CD4-positive, alpha-beta T cell treated with Interleukin-1 beta for 1 hour (primary cell): Measurements from ENCODE around the gene GABBR2.

Source experiments
- DNase-seq, 2 donors: peaks; one replicate each; pipeline ENCODE4 v3.0.0-alpha.2; 2020 to 2022

GABBR2 gene

DNA sequence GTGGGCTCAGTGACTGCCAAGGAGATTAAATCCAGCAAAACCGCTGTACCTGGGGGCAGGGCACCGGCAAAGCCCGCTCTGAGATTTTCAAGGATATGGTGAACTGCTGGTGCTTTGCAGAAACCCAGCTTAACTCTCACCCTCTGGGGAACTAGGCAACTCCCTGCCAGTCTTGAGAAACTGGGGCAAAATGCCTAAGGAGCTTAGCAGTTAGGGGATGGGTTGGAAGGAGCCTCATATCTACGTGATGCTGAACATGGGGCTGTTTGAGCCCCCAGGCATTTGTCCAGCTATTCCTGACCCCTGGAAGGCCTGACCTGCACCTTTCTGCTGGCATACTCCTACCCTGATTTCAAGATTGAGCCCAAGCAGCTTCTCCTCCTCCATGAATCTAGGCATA is 344.6 kb downstream of the GABBR2 start:
- DNase-seq, result no peak

DNA sequence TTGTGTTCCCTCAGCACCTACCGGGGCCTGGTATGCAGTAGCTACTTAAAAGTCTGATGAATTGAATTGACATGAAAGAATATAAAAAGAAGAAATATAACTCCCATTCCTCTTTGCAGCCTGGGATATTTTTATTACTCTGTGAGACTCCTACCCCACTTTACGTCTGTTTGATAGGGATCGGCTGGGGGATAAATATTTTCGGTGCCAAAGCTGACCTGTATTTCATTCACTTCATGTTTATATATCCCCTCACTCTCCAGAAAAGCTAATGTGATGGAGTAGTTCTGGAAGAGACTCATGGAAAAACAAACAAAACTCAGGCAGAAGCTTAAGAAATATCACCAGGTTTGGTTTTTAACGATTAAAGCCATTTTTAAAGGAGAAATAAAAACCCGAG is 345.1 kb downstream of the GABBR2 start:
- DNase-seq, result no peak

DNA sequence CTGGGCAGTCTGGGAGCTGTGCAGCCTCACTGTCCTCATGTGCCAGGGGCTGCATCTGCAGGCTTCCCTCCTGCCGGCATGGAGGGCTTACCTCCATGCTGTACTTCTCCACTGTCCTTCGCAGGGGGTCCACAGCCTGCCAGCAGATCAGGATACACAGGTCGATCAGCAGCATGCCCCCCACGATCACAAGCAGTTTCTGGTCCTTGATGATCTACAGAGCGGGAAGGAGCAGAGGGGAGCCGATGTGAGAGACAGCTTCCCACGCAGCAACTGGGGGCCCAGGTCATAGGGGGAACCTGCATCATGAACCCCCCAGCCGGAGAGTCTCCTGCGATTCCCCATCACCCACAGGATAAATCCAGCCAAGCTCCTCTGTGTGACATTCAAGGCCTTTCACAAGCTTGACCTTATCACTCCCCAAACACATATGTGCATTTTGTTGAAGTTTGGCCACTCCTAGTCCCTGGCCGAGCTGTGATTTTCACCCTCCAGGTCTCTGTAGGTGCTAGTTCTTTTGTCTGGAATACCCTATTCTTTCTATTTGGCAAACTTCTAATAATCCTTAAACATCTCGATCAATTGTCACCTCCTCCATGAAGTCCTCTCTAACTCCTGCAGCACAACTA is 346.0 kb downstream of the GABBR2 start:
- DNase-seq, result no peak

DNA sequence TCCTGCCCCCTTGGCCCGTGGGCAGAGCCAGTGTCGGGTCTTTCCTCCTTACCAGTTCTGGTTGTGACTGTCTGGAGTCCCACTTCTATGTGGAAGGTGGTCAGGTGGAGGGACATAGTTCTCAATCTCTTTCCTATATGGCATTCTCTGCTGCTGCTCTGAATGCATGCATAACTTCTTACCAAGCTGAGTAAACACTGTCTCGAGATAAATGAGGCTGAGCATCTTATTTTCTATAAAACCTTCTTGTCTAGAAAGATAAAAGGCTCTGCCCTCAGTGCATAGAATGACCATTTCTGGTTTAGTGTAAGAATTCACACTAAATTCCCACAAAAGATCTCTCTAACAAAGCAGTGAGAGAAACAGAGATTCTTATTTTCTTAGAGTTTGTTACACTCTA is 347.1 kb downstream of the GABBR2 start:
- no peak for DNase-seq

DNA sequence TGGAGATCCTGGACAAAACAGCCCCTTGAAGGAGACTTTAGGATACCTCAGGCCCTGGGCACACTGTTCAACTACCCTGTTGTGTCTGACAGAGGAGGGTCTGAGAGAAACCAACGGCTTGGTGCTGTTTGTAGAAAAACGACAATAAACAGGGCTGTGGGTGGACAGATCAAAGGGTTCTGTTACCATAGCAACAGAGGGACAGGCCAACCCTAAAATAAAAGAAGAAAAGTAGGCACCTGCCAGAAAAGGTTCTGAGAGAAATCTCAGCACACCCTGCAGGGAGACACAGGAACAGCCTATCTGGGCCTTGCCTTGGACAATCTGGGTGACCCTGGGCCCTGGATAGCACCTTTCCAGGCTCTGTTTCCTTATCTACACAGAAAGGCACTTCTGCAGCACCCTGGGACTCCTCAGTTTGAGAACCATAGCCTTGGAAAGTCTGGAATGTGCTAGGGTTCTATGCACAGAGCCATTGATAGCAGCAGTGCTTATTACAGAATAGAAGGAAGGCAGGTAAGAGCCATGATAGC is 348.5 kb downstream of the GABBR2 start:
- DNase-seq, result no peak

DNA sequence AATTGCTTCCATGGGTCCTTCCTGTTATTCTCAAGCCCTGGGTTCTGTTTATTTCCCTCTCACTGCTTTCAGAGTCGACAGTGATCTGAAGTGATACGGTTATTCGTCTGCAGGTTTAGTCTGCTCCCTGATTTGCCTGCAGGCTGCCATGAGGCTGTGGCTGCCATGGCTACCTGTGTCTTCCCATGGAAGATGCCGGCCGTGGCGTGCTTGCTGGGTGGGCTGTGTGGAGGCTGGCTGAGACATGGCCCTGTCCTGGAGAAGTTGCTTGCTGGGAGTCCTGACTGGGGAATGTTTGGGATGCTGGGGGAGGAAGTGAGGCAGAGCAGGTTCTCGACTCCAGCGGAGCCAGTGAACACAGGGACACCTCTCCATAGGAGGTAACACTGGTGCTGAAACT is 349.2 kb downstream of the GABBR2 start:
- DNase-seq, result no peak

DNA sequence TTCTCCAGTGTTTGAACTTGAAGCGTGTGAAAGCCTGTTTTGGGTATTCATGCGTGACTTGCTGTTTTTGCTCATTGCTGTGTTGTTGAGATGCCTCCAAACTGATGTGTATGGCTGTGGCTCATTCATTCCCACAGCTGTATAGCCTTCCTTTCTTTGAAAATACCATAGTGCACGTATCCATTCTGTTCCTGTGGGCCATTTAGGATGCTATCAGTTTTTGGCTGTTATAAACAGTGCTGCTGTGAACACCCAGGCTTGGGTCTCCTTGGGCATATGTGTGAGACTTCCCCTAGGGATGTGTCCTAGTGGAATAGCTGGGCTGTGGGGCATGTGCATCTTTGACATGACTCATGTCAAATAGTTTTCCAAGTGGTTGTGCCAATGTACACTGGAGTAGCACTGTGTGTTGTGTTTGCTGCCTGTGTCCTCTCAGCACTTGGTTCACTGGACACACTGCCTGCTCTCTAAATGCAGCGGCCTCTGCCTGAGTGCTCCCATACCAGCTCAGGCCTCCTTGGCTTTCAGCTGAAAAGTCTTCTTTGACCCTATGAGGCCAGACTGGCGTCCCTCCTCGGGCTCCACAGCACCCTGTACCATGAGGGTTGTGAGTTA is 350.7 kb downstream of the GABBR2 start:
- DNase-seq, result no peak

DNA sequence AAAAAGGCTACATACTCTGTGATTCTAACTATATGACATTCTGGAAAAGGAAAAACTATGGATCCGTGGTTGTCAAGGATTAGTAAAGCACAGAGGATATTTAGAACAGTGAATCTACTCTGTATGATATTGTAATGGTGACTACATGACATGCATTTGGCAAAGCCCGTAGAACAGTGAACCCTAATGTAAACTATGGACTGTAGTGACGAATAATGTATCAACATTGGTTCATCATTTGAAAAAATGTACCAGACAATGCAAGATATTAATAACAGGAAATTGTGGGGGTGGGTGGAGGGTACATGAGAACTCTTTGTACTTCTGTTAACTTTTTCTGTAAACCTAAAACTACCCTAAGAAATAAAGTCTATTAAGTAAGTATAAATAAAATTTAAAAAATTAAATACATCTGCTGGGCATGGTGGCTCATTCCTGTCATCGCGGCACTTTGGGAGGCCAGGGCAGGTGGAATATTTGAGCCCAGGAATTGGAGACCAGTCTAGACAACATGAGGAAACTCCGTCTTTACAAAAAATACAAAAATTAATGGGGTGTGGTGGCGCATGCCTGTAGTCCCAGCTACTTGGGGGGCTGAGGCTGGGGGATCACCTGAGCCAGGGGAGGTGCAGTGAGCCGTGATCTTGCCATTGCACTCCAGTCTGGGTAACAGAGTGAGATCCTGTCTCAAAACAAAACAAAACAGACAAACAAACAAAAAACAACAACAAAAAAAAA is 351.6 kb downstream of the GABBR2 start:
- DNase-seq, result no peak

DNA sequence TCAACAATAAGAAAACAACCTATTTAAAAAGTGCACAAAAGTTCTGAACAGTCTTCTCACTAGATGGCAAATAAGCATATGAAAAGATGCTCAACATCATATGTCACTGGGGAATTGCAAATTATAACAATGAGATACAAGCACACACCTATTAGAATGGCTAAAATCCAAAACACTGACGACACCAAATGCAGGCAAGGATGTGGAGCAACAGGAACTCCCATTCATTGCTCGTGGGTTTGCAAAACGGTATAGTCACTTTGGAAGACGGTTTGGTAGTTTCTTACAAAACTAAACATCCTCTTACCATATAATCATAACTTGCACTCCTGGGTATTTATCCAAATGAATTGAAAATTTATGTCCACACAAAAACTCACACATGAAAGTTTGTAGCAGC is 352.4 kb downstream of the GABBR2 start:
- DNase-seq, result no peak

DNA sequence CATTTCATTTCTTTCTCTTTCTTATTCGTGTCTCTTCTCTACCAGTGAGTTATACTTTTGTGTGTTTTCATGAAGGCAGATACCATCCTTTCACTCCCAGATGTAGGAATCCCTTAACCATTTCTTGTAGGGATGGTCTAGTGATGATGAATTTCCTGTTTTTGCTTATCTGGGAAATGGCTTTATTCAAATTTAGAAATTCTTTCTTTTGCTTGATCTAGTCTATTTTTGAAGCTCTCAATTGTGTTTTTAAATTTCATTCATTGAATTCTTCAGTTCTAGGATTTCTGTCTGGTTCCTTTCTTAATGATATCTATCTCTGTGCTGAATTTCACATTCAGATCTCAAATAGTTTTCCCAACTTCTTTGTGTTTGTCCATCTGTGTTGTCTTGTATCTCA is 357.4 kb downstream of the GABBR2 start:
- DNase-seq, result no peak

DNA sequence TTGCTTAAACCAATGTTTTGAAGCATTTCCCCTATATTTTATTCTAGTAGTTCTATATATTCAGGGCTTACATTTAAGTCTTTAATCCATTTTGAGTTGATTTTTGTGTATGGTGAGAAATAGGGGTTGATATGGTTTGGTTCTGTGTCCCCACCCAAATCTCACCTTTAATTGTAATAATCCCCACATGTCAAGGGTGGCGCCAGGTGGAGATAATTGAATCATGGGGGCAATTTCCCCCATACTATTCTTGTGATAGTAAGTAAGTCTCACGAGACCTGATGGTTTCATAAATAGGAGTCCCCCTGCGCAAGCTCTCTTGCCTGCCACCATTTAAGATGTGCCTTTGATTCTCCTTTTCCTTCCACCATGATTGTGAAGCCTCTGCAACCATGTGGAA is 361.1 kb downstream of the GABBR2 start:
- no peak for DNase-seq

DNA sequence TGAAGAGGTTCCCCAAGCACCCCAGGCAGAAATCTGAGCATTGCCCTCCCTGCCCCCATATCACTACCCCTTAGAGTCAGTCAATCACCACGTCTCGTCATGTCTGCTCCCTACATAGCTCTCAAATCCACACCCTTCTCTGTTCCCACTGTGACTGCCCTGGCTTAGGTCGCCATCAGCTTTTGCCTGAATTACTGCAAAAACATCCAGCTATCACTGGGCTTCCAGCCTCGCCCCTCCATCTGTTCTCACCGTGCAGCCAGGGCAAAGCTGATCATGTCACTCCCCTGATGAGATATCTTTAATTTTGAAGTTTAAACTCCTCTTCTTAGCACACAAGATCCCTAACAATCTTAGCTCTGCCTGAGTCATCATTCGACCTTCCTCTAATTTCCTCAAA is 363.7 kb downstream of the GABBR2 start:
- no peak for DNase-seq

DNA sequence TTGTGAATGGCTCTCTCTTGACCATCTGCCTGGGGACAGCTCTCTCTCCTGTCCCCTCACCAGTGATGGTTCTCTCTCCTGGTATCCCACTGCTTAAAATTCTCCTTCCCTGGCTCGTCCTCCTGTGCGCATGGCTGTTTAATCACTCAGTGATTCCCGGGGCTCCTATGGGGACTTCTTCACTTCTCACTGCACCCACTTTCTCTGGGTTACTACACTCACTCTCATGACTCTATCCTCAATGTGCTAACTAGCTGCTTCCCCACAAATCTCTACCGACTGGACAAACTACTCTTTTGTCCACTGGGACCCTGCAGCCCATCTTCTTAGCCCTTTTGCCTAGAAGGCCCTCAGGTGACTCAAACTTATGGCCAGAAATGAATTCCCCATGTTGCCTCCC is 364.2 kb downstream of the GABBR2 start:
- DNase-seq, result no peak

DNA sequence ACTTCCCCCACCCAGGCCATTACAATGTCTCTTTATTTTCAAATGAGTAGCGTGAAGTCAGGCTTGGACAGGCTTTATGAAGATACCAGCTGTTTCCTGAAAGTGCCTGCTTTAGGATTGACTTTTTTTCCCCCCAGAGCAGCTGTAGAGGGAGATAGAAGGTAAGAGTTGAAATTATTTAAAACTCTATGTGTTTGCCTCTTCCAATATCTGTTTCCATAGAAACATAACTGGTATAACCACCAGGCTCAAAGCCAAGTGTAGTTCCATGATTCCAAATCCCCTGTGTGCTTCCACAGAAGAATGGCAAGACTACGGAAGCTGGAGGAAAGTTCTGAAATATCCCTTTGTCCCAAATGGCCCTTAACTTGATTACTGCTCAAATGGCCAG is 365.9 kb downstream of the GABBR2 start:
- DNase-seq, result no peak

DNA sequence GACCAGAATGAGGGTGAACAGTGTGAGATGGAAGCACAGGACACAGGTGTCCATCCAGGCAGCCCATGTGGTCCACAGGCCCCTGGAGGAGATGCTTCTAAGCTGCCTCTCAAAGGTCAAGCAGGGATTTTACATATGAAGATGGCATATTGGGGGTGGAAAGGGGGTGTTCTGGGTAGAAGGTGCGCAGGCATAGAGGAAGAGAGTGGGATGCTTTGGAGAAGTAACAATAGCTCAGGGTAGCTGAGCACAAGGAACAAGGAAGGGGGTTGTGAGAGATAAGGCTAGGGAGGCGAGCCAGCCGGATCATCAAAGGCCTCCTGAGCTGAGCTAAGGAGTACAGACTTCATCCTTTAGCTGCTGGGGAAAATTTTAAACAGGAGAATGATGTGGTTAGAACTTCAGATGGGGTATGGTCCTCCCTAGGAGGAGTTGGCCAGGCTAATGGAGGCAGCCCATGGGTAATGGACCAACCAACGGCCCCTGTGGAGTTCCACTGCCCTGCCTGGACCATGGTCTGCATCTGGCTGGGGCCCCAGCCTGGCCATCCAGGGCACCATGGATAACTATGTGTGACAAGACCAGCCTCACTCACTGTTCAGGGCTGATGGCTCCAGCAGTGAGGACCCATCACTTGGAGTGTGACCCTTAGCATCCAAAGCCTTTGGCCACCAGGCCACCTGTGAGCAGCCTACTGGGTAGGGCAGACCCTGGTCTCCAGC is 366.5 kb downstream of the GABBR2 start:
- no peak for DNase-seq

DNA sequence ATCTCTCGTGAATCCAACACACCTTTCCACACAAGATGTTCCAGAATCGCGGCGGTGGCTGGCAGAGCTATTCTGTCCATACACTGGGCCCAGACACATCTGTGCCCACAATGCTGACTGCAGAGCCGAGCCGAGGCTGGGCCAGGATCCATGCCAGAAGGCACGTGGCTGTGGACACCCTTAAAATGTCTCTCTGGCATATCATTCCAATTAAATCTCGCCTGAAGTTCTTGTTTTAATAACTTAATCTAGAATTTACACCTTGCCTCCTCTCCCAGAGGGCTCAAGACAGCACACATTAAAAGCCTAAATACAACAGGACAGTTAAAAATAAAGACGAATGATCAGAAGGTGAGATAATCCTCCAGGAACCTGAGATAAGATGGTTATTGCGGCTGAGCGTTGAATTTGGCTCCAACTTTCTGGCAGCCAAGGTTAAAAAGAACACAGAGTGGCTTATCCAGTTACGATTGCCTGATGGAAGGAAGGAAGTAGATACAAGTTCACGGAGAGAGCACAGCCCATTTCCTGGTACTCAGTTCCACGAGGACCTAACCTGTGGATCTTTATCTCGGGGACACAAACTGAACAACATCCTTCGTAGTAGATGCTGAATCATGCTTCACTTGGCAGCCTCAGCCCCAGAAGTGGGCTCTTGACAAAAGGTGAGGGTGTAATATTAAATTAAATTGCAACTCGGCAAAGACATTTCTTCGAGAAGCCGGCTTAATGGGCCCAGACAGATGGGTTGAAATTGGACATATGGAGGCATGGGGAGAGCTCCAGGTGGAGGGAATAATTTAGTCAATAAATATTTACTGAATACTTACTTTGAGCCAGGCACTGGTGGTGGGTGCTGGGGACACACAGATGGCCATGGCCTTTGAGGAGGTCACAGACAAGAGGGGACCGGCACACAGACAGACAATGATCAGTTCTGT is 367.3 kb downstream of the GABBR2 start:
- DNase-seq, result no peak

DNA sequence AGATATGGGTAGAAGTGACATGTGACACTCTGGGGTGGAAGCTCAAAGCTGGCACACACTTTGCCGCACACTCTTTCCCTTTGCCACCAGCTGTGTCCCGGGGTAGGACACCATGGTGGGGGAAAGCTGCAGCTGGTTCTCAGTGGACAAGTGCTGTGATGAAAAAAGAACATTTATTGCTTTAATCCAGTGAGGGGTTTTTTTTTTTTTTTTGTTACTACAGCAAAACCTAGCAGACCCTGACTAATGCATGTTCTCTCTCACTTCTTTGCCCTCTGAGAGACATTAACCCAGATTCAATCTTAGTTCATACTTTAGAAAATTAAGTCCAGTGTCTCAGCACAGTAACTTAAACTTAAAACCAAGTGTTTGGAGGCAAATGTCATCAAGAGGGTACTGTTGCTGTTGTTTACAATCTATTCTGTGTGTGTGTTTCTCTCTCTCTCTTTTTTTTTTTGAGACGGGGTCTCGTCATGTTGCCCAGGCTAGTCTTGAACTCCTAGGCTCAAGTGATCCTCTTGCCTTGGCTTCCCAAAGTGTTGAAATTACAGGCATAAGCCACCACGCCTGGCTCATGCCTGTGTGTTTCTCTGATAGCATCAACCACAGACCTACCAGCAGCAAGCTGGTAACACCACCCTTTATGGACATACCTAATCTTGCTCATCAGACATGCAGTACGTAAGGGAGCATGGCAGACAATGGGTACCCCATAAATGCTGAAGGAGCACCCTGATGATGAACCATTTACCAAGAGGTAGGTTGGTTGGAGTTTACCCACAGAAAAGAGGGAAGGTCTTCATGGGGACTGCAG is 368.5 kb downstream of the GABBR2 start:
- DNase-seq, result no peak

DNA sequence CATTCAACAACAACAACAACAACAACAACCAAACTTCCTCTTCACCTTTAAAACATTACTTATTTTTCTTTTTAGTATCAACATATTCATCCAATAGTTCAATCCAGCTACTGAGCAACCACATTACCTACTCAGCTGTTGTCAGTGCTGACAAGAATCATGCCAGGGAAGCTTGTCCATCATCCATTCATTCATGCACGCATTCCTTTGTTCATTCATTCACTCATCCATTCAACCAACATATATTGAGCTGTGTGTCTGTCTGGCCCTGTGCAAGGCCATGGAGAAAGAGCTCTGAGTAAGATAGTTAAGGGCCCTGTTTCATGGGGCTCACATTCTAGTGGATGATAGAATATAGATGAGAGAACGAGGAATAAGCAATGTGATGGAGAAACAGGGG is 373.1 kb downstream of the GABBR2 start:
- no peak for DNase-seq

DNA sequence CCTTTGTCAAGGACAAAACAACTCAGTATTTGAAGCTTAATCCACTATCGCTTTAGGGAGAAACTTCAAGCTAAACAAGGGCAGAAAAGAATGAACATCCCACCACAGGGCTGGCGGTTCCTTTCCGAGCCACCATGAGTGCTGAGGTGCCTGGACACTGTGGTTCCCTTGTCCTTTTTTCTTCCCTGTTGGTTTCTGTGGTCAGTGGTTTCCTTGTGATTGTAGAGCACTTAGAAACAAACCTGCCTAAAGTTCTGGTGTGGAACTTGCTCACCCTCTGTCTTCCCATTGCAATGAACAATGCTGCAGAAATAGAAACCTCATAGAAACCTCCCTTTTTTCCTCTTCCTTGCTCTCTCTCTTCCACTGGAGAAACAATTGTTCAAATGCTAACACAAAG is 373.9 kb downstream of the GABBR2 start:
- DNase-seq, result no peak

DNA sequence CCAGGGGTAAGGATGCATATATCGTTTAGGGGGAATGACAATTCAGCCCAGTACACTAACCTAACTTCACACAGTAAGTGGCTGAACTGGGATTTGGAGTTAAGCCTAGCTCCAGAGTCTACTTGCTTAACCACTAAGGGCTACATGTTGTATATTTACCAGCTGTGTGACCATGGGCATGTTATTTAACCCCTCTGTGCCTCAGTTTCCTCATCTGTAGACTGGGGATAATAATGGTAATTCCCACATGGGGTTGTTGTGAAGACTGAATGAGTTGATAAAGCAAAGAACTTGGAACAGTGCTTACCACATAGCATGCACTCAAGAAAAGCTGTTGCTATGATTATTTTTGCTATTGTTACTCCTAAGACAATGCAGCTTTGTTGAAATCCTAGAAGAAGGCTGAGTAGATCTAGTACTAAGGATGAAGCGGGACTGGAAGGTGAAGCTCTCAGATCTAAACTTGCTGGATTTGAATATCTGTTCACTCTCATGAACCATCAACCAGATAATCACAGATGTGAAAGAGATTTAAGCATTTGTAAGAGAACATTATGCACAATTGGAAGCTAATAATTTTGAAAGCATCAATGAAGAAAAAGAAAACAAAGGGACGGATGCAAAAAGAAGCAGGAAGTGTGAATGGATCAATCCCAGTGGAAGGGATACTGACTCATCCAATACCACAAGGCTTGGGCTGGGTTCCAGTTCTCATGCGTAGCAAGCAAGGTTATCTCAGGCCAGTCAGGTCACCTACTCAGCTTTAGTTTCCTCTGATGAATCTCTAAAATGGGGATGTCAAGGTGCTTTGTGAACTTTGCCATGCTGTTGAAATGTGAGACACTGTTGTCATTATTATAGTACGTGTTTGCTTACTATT is 374.8 kb downstream of the GABBR2 start:
- DNase-seq, result no peak
